ENCODE measurements around the gene ACOT12.

The ACOT12 gene

DNA sequence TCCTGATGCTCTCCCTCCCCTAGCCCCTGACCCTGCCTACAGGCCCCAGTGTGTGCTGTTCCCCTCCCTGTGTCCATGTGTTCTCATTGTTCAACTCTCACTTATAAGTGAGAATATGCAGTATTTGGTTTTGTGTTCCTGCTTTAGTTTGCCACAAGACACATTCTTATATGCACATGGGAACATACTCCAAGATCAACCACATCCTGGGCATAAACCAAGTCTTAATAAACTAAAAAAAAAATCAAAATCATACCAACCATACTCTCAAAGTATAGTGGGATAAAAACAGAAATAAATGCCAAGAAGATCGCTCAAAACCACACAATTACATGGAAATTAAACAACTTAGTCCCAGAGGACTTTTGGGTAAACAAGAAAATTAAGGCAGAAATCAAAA, 103.8 kb downstream of the ACOT12 start:
- no peak for DNase-seq (ENCODE audit: low read depth in 2 of 2)

DNA sequence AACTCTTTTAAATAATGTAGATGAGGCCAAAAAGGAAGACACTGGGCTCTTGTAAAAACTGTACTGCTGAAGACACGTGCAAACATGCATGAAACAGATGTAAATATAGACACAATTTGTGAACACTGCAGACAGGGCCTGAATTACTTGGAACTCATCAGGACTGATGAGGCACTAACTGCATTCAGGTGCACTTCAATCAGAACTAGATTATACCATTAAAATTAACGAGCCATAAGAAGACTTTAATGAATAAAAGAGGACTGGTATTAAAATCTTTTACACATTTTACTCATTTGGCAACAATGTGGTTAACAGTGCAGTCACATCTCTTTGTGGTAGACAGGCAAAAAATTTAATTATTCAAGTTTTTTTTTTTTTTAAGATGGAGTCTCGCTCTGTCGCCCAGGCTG, 105.9 kb downstream of the ACOT12 start:
- no peak for DNase-seq (ENCODE audit: low read depth in 2 of 2)

DNA sequence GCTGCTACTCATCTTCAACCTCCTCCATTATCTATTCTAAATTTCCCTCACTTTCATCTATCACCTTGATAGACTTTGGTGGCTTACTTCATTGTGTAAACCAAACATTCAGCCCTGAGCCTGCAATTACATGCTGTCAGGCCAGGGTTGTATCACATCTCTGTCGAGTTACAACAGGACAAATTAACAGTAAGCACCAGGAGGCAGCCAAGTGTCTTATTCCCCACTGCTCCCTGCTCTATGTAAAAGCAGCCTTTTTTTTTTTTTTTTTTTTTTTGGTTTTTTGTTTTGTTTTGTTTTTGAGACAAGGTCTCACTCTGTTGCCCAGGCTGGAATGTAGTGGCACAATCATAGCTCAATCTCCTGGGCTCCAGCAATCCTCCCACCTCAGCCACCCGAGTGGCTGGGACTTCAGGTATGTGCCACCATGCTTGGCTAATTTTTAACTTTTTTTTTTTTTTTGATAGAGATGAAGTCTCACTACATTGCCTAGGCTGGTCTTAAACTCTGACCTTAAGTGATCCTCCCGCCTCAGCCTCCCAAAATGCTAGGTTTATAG, 107.8 kb downstream of the ACOT12 start:
- no peak for DNase-seq (ENCODE audit: low read depth in 2 of 2)

DNA sequence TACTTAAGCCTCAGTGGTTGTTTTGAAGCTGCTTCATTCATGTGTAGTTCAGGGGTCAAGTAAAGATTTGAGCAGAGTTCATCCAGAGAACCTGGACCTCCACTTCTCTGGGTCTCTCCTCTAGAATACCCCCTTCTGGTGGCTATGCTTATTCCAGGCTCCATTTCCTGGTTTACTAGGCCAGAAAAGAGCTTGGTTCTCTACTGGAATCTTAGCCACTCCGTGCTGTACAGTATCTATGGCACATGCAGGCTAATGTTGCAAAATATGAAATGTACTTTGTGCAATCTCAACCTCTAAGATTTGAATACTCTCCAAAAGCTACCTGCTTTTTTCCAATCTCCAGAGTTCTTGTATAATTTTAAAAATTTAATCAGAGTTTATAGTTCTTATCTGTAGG, 110.0 kb downstream of the ACOT12 start:
- DNase-seq (ENCODE audit: low read depth in 2 of 2) = no peak
